ENCODE measurements around the gene CHDH. TPM values are rescaled to one million over a fixed set of nuclear protein-coding genes. Genes with fewer than 3 reads are reported as not detected.

CHDH gene
- polyA plus RNA-seq, 1 donor (not counting 4 experiments of a cell fraction or from before 2014, with no cell fraction given): not detected

DNA sequence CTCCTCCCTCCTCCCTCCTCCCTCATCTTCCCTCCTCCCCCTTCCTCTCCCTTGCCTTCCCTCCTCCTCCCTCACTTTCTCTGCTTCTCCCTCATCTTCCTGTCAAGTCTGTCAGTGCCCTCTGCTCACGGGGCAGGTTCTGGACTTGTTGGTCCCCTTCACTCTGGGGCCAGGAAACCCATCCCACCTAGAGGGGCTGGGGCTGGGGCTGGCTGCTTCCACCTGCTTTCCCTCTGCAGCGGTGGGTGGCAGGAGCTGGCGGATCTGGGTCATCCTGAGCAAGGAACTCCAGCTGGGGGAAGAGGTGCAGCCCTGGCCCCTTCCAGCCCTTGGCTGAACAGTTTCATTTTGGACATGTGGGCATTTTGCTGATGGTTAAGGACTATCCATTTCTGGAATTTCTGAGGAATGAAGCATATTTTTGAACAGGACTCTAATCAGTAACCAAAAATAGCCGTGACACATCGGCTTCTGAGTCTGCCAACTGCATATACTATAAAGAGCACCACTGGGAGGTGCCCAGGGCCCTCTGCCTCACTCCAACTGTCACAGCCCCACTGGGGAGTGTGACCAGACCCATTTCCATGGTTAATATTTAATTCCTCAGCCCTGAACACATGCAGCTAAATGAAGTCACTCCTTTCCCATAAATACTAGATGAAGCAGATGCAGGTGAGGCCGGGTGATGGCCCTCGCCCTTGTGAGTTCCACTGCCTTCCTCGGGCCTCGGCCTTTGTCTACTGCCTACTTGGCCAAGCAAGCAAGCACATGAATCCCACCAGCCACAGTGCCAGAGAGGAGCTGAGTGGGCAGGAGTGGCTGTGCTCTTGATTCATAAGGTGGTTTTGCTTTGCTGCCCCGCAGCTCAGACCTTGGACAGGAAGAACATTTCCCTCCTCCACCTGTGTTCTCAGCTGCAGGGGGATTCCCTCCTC lies 39.8 kb downstream of the CHDH start:
- DNase-seq (ENCODE audit: low read depth, low spot score) (no peak), FAIRE-seq (no peak)
- no peak for TF ChIP-seq EZH2 (IDR thresholded peaks at IDR 0.05; ENCODE audit: low read length)
- no peak for TF ChIP-seq CTCF (optimal IDR thresholded peaks at IDR 0.05 in 1 of 3, IDR thresholded peaks at IDR 0.05 in 1 of 3, conservative IDR thresholded peaks at IDR 0.05 in 1 of 3; ENCODE audit: extremely low read depth in 1 of 3, insufficient read depth in 2 of 3, low read length in 3 of 3)
- no peaks in the 10 kb centered on the region for H3K36me3 ChIP-seq (ENCODE audit: control insufficient read depth in 2 of 2, extremely low read depth in 1 of 2, insufficient read depth in 2 of 2, low read length in 2 of 2)
- H3K27ac ChIP-seq (ENCODE audit: control insufficient read depth, insufficient read depth, low read length): no peak overlapping the region
- H3K4me1 ChIP-seq (ENCODE audit: control insufficient read depth, extremely low read depth, insufficient read depth, low read length): no peaks in the 10 kb centered on the region
- no peaks in the 10 kb centered on the region for H4K20me1 ChIP-seq (ENCODE audit: control insufficient read depth, extremely low read depth, insufficient read depth, low read length)
- no peaks in the 10 kb centered on the region for H3K27me3 ChIP-seq (ENCODE audit: control insufficient read depth, extremely low read depth, insufficient read depth, low read length)
- dilution Hi-C loops (cut with MboI; ENCODE audit: extremely low pct_ligation_motif_present, low sequenced_read_pairs): no loop called here
- H2AFZ ChIP-seq (ENCODE audit: control insufficient read depth, low read length): no peak overlapping the region
- no peak overlapping the region for H3K9ac ChIP-seq (ENCODE audit: control insufficient read depth, extremely low read depth, insufficient read depth, low read length)
- no peak overlapping the region for H3K4me3 ChIP-seq (ENCODE audit: control insufficient read depth in 2 of 3, extremely low read depth in 1 of 3, insufficient read depth in 2 of 3, low read depth in 1 of 3, low read length in 3 of 3)
- H3K9me1 ChIP-seq (ENCODE audit: control insufficient read depth, extremely low read depth, insufficient read depth, low read length): no peaks in the 10 kb centered on the region
- H3K79me2 ChIP-seq (ENCODE audit: control insufficient read depth, insufficient read depth, low read length): no peaks in the 10 kb centered on the region
- no peaks in the 10 kb centered on the region for H3K9me3 ChIP-seq (ENCODE audit: control insufficient read depth, low read depth, low read length)
- H3K4me2 ChIP-seq (ENCODE audit: control insufficient read depth, extremely low read depth, insufficient read depth, low read depth, low read length): no peak overlapping the region

GRCh38 chr3:53805463-53806159 lies 40.6 kb downstream of the CHDH start:
- no peak overlapping the region for H3K9ac ChIP-seq (ENCODE audit: control insufficient read depth, extremely low read depth, insufficient read depth, low read length)

More at GRCh38 chr3:53805463-53806159, 40.6 kb downstream of the CHDH start:
- H3K4me2 ChIP-seq (ENCODE audit: control insufficient read depth, extremely low read depth, insufficient read depth, low read depth, low read length): no peak overlapping the region
- H3K9me1 ChIP-seq (ENCODE audit: control insufficient read depth, extremely low read depth, insufficient read depth, low read length): no peaks in the 10 kb centered on the region
- TF ChIP-seq CTCF (optimal IDR thresholded peaks at IDR 0.05 in 1 of 3, IDR thresholded peaks at IDR 0.05 in 1 of 3, conservative IDR thresholded peaks at IDR 0.05 in 1 of 3; ENCODE audit: extremely low read depth in 1 of 3, insufficient read depth in 2 of 3, low read length in 3 of 3) (no peak), EZH2 (IDR thresholded peaks at IDR 0.05; ENCODE audit: low read length) (no peak)
- no peak overlapping the region for H3K27ac ChIP-seq (ENCODE audit: control insufficient read depth, insufficient read depth, low read length)
- dilution Hi-C loops (cut with MboI; ENCODE audit: extremely low pct_ligation_motif_present, low sequenced_read_pairs): no loop called here
- no peak for DNase-seq (ENCODE audit: low read depth, low spot score)
- H3K27me3 ChIP-seq (ENCODE audit: control insufficient read depth, extremely low read depth, insufficient read depth, low read length): no peaks in the 10 kb centered on the region
- H3K4me3 ChIP-seq (ENCODE audit: control insufficient read depth in 2 of 3, extremely low read depth in 1 of 3, insufficient read depth in 2 of 3, low read depth in 1 of 3, low read length in 3 of 3): no peak overlapping the region
- H3K4me1 ChIP-seq (ENCODE audit: control insufficient read depth, extremely low read depth, insufficient read depth, low read length): no peaks in the 10 kb centered on the region
- H3K79me2 ChIP-seq (ENCODE audit: control insufficient read depth, insufficient read depth, low read length): no peaks in the 10 kb centered on the region
- H4K20me1 ChIP-seq (ENCODE audit: control insufficient read depth, extremely low read depth, insufficient read depth, low read length): no peaks in the 10 kb centered on the region
- H3K9me3 ChIP-seq (ENCODE audit: control insufficient read depth, low read depth, low read length): no peaks in the 10 kb centered on the region
- no peaks in the 10 kb centered on the region for H3K36me3 ChIP-seq (ENCODE audit: control insufficient read depth in 2 of 2, extremely low read depth in 1 of 2, insufficient read depth in 2 of 2, low read length in 2 of 2)
- H2AFZ ChIP-seq (ENCODE audit: control insufficient read depth, low read length): no peak overlapping the region
- FAIRE-seq: no peak

All from keratinocyte (primary cell).